ENCODE results near the gene STAT5B.
"Not testable (repeated sequence)": the region's sequence is repeated elsewhere in the genome, so short reads cannot be mapped to it uniquely, and the experiment has no call there.

The STAT5B gene

GRCh38 chr17:42230225-42230624 is 46.0 kb downstream of the STAT5B start:
- no peak for DNase-seq (ENCODE audit: low read depth, low spot score)
- in situ Hi-C loops (cut with HindIII; ENCODE audit: low sequenced_read_pairs) = no loop called here
- TF ChIP-seq, protein P1, sequence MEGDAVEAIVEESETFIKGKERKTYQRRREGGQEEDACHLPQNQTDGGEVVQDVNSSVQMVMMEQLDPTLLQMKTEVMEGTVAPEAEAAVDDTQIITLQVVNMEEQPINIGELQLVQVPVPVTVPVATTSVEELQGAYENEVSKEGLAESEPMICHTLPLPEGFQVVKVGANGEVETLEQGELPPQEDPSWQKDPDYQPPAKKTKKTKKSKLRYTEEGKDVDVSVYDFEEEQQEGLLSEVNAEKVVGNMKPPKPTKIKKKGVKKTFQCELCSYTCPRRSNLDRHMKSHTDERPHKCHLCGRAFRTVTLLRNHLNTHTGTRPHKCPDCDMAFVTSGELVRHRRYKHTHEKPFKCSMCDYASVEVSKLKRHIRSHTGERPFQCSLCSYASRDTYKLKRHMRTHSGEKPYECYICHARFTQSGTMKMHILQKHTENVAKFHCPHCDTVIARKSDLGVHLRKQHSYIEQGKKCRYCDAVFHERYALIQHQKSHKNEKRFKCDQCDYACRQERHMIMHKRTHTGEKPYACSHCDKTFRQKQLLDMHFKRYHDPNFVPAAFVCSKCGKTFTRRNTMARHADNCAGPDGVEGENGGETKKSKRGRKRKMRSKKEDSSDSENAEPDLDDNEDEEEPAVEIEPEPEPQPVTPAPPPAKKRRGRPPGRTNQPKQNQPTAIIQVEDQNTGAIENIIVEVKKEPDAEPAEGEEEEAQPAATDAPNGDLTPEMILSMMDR (IDR thresholded peaks at IDR 0.05; ENCODE audit: low read depth, low read length) = no peak
- no peak overlapping the region for H3K4me3 ChIP-seq (ENCODE audit: low read depth, low read length)

- in situ Hi-C loops (cut with HindIII; ENCODE audit: low sequenced_read_pairs) = no loop called here
- DNase-seq (ENCODE audit: low read depth, low spot score) = no peak
- H3K4me3 ChIP-seq (ENCODE audit: low read depth, low read length) = no peak overlapping the region
- TF ChIP-seq, protein P1 (IDR thresholded peaks at IDR 0.05; ENCODE audit: low read depth, low read length) = no peak
Measured at GRCh38 chr17:42227849-42228700, 48.1 kb downstream of the STAT5B start.

DNA sequence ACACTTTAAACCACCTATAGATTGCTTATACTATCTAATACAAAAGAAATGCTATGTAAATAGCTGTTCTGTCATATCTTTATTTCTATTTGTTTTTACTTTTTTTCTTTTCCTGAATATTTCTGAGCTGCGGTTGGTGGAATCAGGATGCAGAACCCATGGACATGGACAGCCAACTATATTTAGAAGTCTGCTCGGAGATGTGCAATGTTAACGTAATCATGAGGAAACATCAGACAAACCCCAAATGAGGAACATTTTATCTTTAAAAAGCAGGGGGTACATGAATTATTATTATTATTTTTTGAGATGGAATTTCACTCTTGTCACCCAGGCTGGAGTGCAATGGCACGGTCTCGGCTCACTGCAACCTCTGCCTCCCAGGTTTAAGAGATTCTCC is 50.5 kb downstream of the STAT5B start:
- in situ Hi-C loops (cut with HindIII; ENCODE audit: low sequenced_read_pairs) = no loop called here
- TF ChIP-seq, protein P1 (IDR thresholded peaks at IDR 0.05; ENCODE audit: low read depth, low read length) = no peak
- H3K4me3 ChIP-seq (ENCODE audit: low read depth, low read length) = no peak overlapping the region
- no peak for DNase-seq (ENCODE audit: low read depth, low spot score)

DNA sequence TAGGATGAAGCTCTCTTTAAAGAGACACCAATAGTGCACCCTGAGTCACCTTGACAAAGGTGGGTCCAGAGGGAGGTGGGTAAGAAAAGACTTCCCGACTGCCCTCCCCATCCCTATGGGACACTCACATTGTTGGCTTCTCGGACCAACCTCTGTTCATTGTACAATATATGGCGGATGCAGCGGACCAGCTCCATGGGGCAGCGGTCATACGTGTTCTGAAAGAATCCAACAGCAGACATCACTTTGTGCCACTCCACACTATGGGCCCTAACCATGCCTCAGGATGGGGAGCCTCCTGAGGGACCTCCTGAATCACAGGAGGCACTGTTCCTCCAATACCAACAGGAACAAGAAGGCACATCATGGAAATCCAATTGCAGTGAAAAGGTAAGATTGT is 51.5 kb downstream of the STAT5B start:
- TF ChIP-seq, protein P1 (IDR thresholded peaks at IDR 0.05; ENCODE audit: low read depth, low read length) = no peak
- in situ Hi-C loops (cut with HindIII; ENCODE audit: low sequenced_read_pairs) = no loop called here
- no peak overlapping the region for H3K4me3 ChIP-seq (ENCODE audit: low read depth, low read length)
- no peak for DNase-seq (ENCODE audit: low read depth, low spot score)

GRCh38 chr17:42221886-42222745 is 54.1 kb downstream of the STAT5B start:
- in situ Hi-C loops (cut with HindIII; ENCODE audit: low sequenced_read_pairs) = no loop called here
- TF ChIP-seq, protein P1 (IDR thresholded peaks at IDR 0.05; ENCODE audit: low read depth, low read length) = peak; percentile 77
- peak; percentile 61 for DNase-seq (ENCODE audit: low read depth, low spot score)
- no peak overlapping the region for H3K4me3 ChIP-seq (ENCODE audit: low read depth, low read length)

DNA sequence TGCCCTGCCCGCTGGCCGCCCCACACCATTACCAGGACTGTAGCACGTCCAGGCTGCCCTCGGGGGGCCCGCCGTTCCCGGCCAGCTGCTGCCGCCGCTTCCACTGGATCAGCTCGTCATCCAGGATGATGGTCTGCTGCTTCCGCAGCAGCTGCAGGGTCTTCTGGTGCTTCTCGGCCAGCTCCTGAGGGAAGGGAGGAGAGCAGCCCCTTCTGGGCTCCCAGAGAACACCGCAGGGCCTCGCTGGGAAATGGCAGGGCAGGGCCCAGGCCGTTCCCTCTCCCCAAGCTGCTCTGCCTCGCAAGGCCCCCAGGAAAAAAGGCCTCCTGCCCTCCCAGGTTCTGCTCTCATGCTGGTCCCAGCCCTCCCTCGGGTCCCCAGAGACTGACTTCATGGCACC is 56.9 kb downstream of the STAT5B start:
- in situ Hi-C loops (cut with HindIII; ENCODE audit: low sequenced_read_pairs); H3K4me3 ChIP-seq (ENCODE audit: low read depth, low read length); DNase-seq (ENCODE audit: low read depth, low spot score): not testable (repeated sequence)

- in situ Hi-C loops (cut with HindIII; ENCODE audit: low sequenced_read_pairs) = no loop called here
- no peak for DNase-seq (ENCODE audit: low read depth, low spot score)
- H3K4me3 ChIP-seq (ENCODE audit: low read depth, low read length) = no peak overlapping the region
- TF ChIP-seq, protein P1 (IDR thresholded peaks at IDR 0.05; ENCODE audit: low read depth, low read length) = no peak
Measured at GRCh38 chr17:42214156-42214555, 62.0 kb downstream of the STAT5B start.

Measured in astrocyte of the spinal cord (primary cell).